ENCODE results near the gene SORT1. TPM values are rescaled to one million over a fixed set of nuclear protein-coding genes. Genes with fewer than 3 reads are reported as not detected.

SORT1 gene
- total and polyA plus RNA-seq, 8 donors: 4.6 to 481 (median 36.6) TPM

DNA sequence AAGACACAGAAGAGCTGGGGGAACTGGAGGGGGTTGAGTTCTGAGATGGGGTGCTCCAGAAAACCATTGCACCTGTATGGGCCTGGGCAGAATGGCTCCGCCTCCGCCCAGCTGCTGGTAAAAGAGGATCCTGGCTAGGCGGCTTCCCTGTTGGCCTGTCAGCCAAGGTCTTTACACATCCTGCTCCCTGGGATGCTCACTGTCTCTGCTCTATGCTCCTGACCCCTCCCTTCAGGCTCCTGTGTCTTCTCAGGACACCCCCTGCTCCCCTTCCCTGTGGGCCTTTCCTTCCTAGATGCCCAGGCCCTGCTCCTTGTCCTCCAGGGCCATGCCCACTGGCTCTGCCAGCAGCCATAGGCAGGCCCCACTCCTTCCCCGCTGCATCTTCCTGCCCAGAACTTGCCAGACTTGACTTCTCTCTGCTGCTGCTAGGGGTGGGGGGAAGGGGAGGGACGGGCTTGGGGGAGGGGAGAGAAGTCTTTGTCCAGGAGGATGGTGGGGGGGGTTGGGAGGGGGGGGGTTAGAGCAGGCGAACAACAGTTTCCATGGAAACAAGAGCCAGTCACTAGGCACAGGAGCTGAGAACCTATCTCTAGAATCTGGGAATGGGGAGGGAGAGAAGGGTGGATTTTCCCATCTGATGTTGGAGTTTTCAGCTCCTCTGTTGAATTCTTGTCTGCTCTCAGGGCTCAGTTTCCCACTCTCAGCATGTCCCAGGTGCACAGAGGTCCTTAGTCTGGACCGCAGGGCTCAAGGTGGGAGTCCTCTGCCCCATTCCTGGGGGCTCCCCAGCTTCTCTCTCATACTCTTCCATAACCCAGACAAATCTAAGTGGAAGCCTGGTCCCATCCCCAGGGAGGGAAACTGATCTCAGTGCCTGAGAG, 137.8 kb downstream of the SORT1 start:
- TF ChIP-seq POLR2AphosphoS5 (IDR thresholded peaks at IDR 0.05) (no peak), POLR2A (IDR thresholded peaks at IDR 0.05) (no peak), EP300 (IDR thresholded peaks at IDR 0.05) (no peak)
- TF ChIP-seq, protein P1, sequence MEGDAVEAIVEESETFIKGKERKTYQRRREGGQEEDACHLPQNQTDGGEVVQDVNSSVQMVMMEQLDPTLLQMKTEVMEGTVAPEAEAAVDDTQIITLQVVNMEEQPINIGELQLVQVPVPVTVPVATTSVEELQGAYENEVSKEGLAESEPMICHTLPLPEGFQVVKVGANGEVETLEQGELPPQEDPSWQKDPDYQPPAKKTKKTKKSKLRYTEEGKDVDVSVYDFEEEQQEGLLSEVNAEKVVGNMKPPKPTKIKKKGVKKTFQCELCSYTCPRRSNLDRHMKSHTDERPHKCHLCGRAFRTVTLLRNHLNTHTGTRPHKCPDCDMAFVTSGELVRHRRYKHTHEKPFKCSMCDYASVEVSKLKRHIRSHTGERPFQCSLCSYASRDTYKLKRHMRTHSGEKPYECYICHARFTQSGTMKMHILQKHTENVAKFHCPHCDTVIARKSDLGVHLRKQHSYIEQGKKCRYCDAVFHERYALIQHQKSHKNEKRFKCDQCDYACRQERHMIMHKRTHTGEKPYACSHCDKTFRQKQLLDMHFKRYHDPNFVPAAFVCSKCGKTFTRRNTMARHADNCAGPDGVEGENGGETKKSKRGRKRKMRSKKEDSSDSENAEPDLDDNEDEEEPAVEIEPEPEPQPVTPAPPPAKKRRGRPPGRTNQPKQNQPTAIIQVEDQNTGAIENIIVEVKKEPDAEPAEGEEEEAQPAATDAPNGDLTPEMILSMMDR (IDR thresholded peaks at IDR 0.05): no peak
- intact Hi-C loops (cut with DNase I; ENCODE audit: low total_unique reads): loop anchor here (5.0 kb wide), 1 partner anchor 142 kb away; no protein-coding TSS in a partner anchor
- H3K27ac ChIP-seq: no peak overlapping the region
- H3K27me3 ChIP-seq: no peaks in the 10 kb centered on the region
- no peak overlapping the region for H3K4me3 ChIP-seq
- peaks cover 0 to 34% (median 19%) of the 10 kb centered on the region in 4 donors for H3K36me3 ChIP-seq
- no peak for DNase-seq
- peaks cover 1 to 22% (median 15%) of the 10 kb centered on the region in 4 donors for H3K4me1 ChIP-seq
- 73 to 90% (median 82%) methylated on average over 6 to 7 of the region's 7 CpGs for whole genome bisulfite sequencing, 5 donors
- no peaks in the 10 kb centered on the region for H3K9me3 ChIP-seq

Other genes starting within 250 kb of the SORT1 start
- 100 to 1,000 TPM in 4 of 5 donors, 10 to 100 TPM in 1; 80.8 to 127 (median 117) TPM for gene SARS1, start 184.0 kb downstream of the SORT1 start, total RNA-seq
- 100 to 1,000 TPM in 2 of 3 donors, 10 to 100 TPM in 1; 95.6 to 232 (median 100) TPM for gene SARS1, start 184.0 kb downstream of the SORT1 start, polyA plus RNA-seq
- 10 to 100 TPM in 1 of 5 donors, 1 to 10 TPM in 4; 3.5 to 18.7 (median 7.2) TPM for gene CELSR2, start 148.4 kb downstream of the SORT1 start, total RNA-seq
- 1 to 10 TPM in 2 of 3 donors, under 1 TPM in 1; 0.76 to 8.7 (median 1.5) TPM for gene CELSR2, start 148.4 kb downstream of the SORT1 start, polyA plus RNA-seq
- gene PSRC1, start 114.8 kb downstream of the SORT1 start, total RNA-seq: 10 to 100 TPM in 1 of 5 donors, 1 to 10 TPM in 1, under 1 TPM in 2, not detected in 1; 0.29 to 18.7 (median 1.7) TPM
- 10 to 100 TPM in 1 of 3 donors, 1 to 10 TPM in 2; 3.6 to 11.2 (median 4.1) TPM for gene PSRC1, start 114.8 kb downstream of the SORT1 start, polyA plus RNA-seq
- not detected for gene MYBPHL, start 90.9 kb downstream of the SORT1 start, total RNA-seq
- under 1 TPM in 1 of 3 donors, not detected in 2; 0.45 TPM for gene MYBPHL, start 90.9 kb downstream of the SORT1 start, polyA plus RNA-seq
- 10 to 100 TPM in 3 of 5 donors, 1 to 10 TPM in 2; 5.3 to 39.3 (median 11.3) TPM for gene PSMA5, start 28.5 kb upstream of the SORT1 start, total RNA-seq
- 10 to 100 TPM; 44.7 to 84.2 (median 50.6) TPM for gene PSMA5, start 28.5 kb upstream of the SORT1 start, polyA plus RNA-seq
- under 1 TPM in 2 of 5 donors, not detected in 3; 0.45 to 0.58 TPM for gene SYPL2, start 68.6 kb upstream of the SORT1 start, total RNA-seq
- 1 to 10 TPM in 1 of 3 donors, under 1 TPM in 2; 0.50 to 1.0 (median 0.61) TPM for gene SYPL2, start 68.6 kb upstream of the SORT1 start, polyA plus RNA-seq
- gene ATXN7L2, start 86.0 kb upstream of the SORT1 start, total RNA-seq: 1 to 10 TPM in 3 of 5 donors, under 1 TPM in 1, not detected in 1; 0.29 to 5.1 (median 2.6) TPM
- 1 to 10 TPM in 2 of 3 donors, under 1 TPM in 1; 0.76 to 6.3 (median 5.2) TPM for gene ATXN7L2, start 86.0 kb upstream of the SORT1 start, polyA plus RNA-seq
- 1 to 10 TPM; 1.8 to 6.4 (median 2.3) TPM for gene CYB561D1, start 96.2 kb upstream of the SORT1 start, total RNA-seq
- gene CYB561D1, start 96.2 kb upstream of the SORT1 start, polyA plus RNA-seq: 1 to 10 TPM; 1.8 to 4.4 (median 4.1) TPM
- 10 to 100 TPM in 1 of 5 donors, 1 to 10 TPM in 4; 1.7 to 25.7 (median 3.5) TPM for gene AMIGO1, start 111.8 kb upstream of the SORT1 start, total RNA-seq
- 1 to 10 TPM; 1.3 to 1.8 (median 1.7) TPM for gene AMIGO1, start 111.8 kb upstream of the SORT1 start, polyA plus RNA-seq
- gene GPR61, start 142.0 kb upstream of the SORT1 start, total RNA-seq: not detected
- under 1 TPM in 1 of 3 donors, not detected in 2; 0.12 TPM for gene GPR61, start 142.0 kb upstream of the SORT1 start, polyA plus RNA-seq
- 10 to 100 TPM in 1 of 5 donors, 1 to 10 TPM in 3, under 1 TPM in 1; 0.58 to 12.7 (median 3.2) TPM for gene GNAI3, start 150.7 kb upstream of the SORT1 start, total RNA-seq
- gene GNAI3, start 150.7 kb upstream of the SORT1 start, polyA plus RNA-seq: 1 to 10 TPM; 2.6 to 3.1 (median 2.7) TPM
- gene GNAT2, start 221.7 kb upstream of the SORT1 start, total RNA-seq: not detected
- gene GNAT2, start 221.7 kb upstream of the SORT1 start, polyA plus RNA-seq: under 1 TPM in 1 of 3 donors, not detected in 2; 0.43 TPM
- 100 to 1,000 TPM in 3 of 5 donors, 10 to 100 TPM in 2; 69.4 to 364 (median 212) TPM for gene AMPD2, start 221.9 kb upstream of the SORT1 start, total RNA-seq
- gene AMPD2, start 221.9 kb upstream of the SORT1 start, polyA plus RNA-seq: 10 to 100 TPM; 16.1 to 22.5 (median 18.9) TPM